Measurements from ENCODE around the gene ADAMTS6. TPM values are rescaled to one million over a fixed set of nuclear protein-coding genes. Genes with fewer than 3 reads are reported as not detected.

The ADAMTS6 gene
- total and polyA plus RNA-seq, 2 experiments from 2014 or later = 0.78 to 2.0 TPM

- TF ChIP-seq REST (IDR thresholded peaks at IDR 0.05; ENCODE audit: unreplicated experiment) = no peak
Measured at GRCh38 chr5:65113771-65114170, 367.9 kb downstream of the ADAMTS6 start (continued).

DNA sequence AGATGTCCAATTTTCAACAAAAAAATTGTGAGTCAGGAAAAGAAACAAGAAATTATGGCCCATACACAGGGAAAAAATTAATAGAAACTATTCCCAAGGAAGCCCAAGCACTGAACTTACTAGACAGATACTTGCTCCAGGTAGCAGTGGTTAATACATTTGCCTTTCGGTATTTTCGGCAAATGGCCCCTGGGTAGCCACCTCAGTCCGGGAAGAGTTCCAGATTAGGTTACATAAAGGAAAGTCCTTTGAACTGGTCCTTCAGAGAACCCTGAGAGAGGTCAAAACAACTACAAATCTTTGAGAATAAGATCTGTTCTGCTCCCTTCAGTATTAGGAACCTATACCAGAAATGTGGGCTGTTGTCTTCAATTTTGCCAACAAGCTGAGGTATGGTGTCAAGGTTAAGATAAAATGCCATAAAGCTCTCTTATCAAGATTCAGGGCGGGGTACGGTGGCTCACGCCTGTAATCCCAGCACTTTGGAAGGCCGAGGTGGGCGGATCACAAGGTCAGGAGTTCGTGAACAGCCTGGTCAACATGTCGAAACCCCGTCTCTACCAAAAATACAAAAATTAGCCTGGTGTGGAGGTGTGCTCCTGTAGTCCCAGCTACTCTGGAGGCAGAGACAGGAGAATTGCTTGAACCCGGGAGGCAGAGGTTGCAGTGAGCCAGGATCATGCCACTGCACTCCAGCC, 369.6 kb downstream of the ADAMTS6 start:
- no peak overlapping the region for H3K27ac Mint-ChIP-seq
- TF ChIP-seq EZH2phosphoT487 (IDR thresholded peaks at IDR 0.05; ENCODE audit: unreplicated experiment) = no peak
- no peak for TF ChIP-seq CTCF (conservative IDR thresholded peaks at IDR 0.05; ENCODE audit: low read depth in 2 of 2)
- TF ChIP-seq ZNF462 (CRISPR knock-in tag; IDR thresholded peaks at IDR 0.05) = no peak
- no peak for TF ChIP-seq REST (IDR thresholded peaks at IDR 0.05; ENCODE audit: unreplicated experiment)
- no peak for TF ChIP-seq ETS1 (IDR thresholded peaks at IDR 0.05)
- no peak for TF ChIP-seq CREB1 (CRISPR knock-in tag; IDR thresholded peaks at IDR 0.05; ENCODE audit: low read depth)

More for the DNA sequence above, 369.6 kb downstream of the ADAMTS6 start:
- Histone ChIP-seq H3K4me3 (no peak overlapping the region), H3K27ac (ENCODE audit: low read depth) (no peak overlapping the region), H3F3A (replicated peaks; ENCODE audit: low read depth) (no peaks in the 10 kb centered on the region), H3K4me2 (no peak overlapping the region), H2AFZ (no peak overlapping the region), H3K9me2 (ENCODE audit: insufficient read depth) (no peaks in the 10 kb centered on the region), H3K27me3 (ENCODE audit: insufficient read depth) (no peaks in the 10 kb centered on the region), H4K20me1 (replicated peaks; ENCODE audit: insufficient read depth) (no peaks in the 10 kb centered on the region), H3K4me1 (ENCODE audit: insufficient read depth) (no peaks in the 10 kb centered on the region), H3K36me3 (ENCODE audit: insufficient read depth) (peaks cover 4% of the 10 kb centered on the region; the same call in 1 of the 2 replicates), H3K79me2 (replicated peaks; ENCODE audit: insufficient read depth) (no peaks in the 10 kb centered on the region)
- ATAC-seq (no peak), DNase-seq (ENCODE audit: low spot score) (no peak)
- no peaks in the 10 kb centered on the region for H3K4me1 Mint-ChIP-seq
- peaks cover 8% of the 10 kb centered on the region; the same call in 1 of the 3 replicates for H3K36me3 Mint-ChIP-seq (ENCODE audit: low read depth)
- H3K9me3 Mint-ChIP-seq = peaks cover 13% of the 10 kb centered on the region; the same call in 2 of the 3 replicates
- peaks cover 4% of the 10 kb centered on the region for H3K27me3 Mint-ChIP-seq (ENCODE audit: insufficient read depth, low read depth, poor library complexity)
- no peak overlapping the region for H3K4me3 Mint-ChIP-seq

All from GM23338 (cell line).